Neural cell (in vitro differentiated cells): ENCODE measurements around the gene ZNF521. TPM values are rescaled to one million over a fixed set of nuclear protein-coding genes. Genes with fewer than 3 reads are reported as not detected.

Source experiments
- H2AFZ ChIP-seq: fragments of 200-600, 300-800 bp; sonication (generic), shearing (Covaris generic); 2 replicates; pipeline ENCODE4 v1.6.0; 2014; ENCODE audit warnings: low read depth, mild to moderate bottlenecking, antibody characterized with exemption, low read length, moderate library complexity
- H3F3A ChIP-seq: fragments of 200-600 bp; shearing (Covaris generic); 2 replicates; pipeline ENCODE4 v1.6.1; 2016; ENCODE audit warnings: mild to moderate bottlenecking, moderate library complexity, mixed read lengths, antibody characterized with exemption, low read length; ENCODE audit not compliant: insufficient read depth, poor library complexity, severe bottlenecking
- H3K27ac ChIP-seq: fragments of 200-600, 300-800 bp; sonication (generic), shearing (Covaris generic); 2 replicates; pipeline ENCODE4 v1.5.1; 2014; ENCODE audit warnings: mild to moderate bottlenecking, low read length, moderate library complexity
- H3K27me3 ChIP-seq: fragments of 300-800, 200-600 bp; sonication (generic), shearing (Covaris generic); 2 replicates; pipeline ENCODE4 v1.6.0; 2014; ENCODE audit warnings: mild to moderate bottlenecking, low read depth, low read length, moderate library complexity; ENCODE audit not compliant: insufficient read depth
- H3K36me3 ChIP-seq: fragments of 300-800, 200-600 bp; sonication (generic), shearing (Covaris generic); 2 replicates; pipeline ENCODE4 v1.5.1; 2014; ENCODE audit warnings: mild to moderate bottlenecking, antibody characterized with exemption, low read length, moderate library complexity; ENCODE audit not compliant: insufficient read depth
- H3K4me2 ChIP-seq: fragments of 300-800, 200-600 bp; sonication (generic), shearing (Covaris generic); 2 replicates; pipeline ENCODE4 v1.6.0; 2014; ENCODE audit warnings: mild to moderate bottlenecking, low read length
- H3K4me3 ChIP-seq: fragments of 300-800, 200-600 bp; sonication (generic), shearing (Covaris generic); 2 replicates; pipeline ENCODE4 v1.5.1; 2014; ENCODE audit warnings: mild to moderate bottlenecking, low read length, moderate library complexity
- H3K79me2 ChIP-seq: fragments of 200-600 bp; shearing (Covaris generic); replicated peaks from 2 replicates; pipeline ENCODE4 v1.6.0; 2014; ENCODE audit warnings: mild to moderate bottlenecking, low read length, moderate library complexity; ENCODE audit not compliant: insufficient read depth
- H3K9ac ChIP-seq: fragments of 300-800, 200-600 bp; sonication (generic), shearing (Covaris generic); 2 replicates; pipeline ENCODE4 v1.6.1; 2016; ENCODE audit warnings: mild to moderate bottlenecking, low read length, mixed read lengths
- H3K9me2 ChIP-seq: fragments of 200-600 bp; shearing (Covaris generic); 2 replicates; pipeline ENCODE4 v1.6.1; 2016; ENCODE audit warnings: mild to moderate bottlenecking, low read length, mixed read lengths; ENCODE audit not compliant: insufficient read depth
- H3K9me3 ChIP-seq: fragments of 200-600, 300-800 bp; sonication (generic), shearing (Covaris generic); 2 replicates; pipeline ENCODE4 v1.6.1; 2016; ENCODE audit warnings: mild to moderate bottlenecking, mixed run types, low read length, moderate library complexity, mixed read lengths
- H4K20me1 ChIP-seq: fragments of 200-600 bp; shearing (Covaris generic); 2 replicates; pipeline ENCODE4 v1.6.1; 2016; ENCODE audit warnings: mild to moderate bottlenecking, mixed run types; ENCODE audit not compliant: insufficient read depth
- CTCF ChIP-seq: fragments of 450-650 bp; IDR thresholded peaks from 2 replicates; pipeline ENCODE4 v1.5.1; 2014; ENCODE audit warnings: antibody characterized with exemption, mild to moderate bottlenecking, moderate library complexity; ENCODE audit not compliant: poor library complexity, severe bottlenecking
- EP300 ChIP-seq: fragments of 450-650 bp; conservative IDR thresholded peaks from 2 replicates; pipeline ENCODE4 v1.6.1; 2014; ENCODE audit warnings: antibody characterized with exemption, mild to moderate bottlenecking, moderate library complexity; ENCODE audit not compliant: poor library complexity, severe bottlenecking
- EZH2 ChIP-seq: fragments of 200-600, 300-800 bp; shearing (Covaris generic), sonication (generic); IDR thresholded peaks from 2 replicates; pipeline ENCODE4 v1.6.1; 2014; ENCODE audit warnings: antibody characterized with exemption, low read length, borderline replicate concordance, mild to moderate bottlenecking; ENCODE audit not compliant: insufficient read depth, poor library complexity, severe bottlenecking
- MXI1 ChIP-seq: fragments of 450-650 bp; conservative IDR thresholded peaks from 2 replicates; pipeline ENCODE4 v1.6.1; 2014; ENCODE audit warnings: antibody characterized with exemption, mild to moderate bottlenecking; ENCODE audit not compliant: poor library complexity, severe bottlenecking
- POLR2AphosphoS5 ChIP-seq: IDR thresholded peaks from 2 replicates; pipeline ENCODE4 v1.6.1; 2012
- RAD21 ChIP-seq: fragments of 450-650 bp; conservative IDR thresholded peaks from 2 replicates; pipeline ENCODE4 v1.6.1; 2014; ENCODE audit warnings: antibody characterized with exemption, mild to moderate bottlenecking, moderate library complexity
- REST ChIP-seq: IDR thresholded peaks from 2 replicates; pipeline ENCODE4 v1.6.1; 2012; ENCODE audit warnings: borderline replicate concordance
- SMC3 ChIP-seq: fragments of 450-650 bp; conservative IDR thresholded peaks from 2 replicates; pipeline ENCODE4 v1.6.1; 2014; ENCODE audit warnings: antibody characterized with exemption, mild to moderate bottlenecking, moderate library complexity; ENCODE audit not compliant: poor library complexity
- TAF1 ChIP-seq: IDR thresholded peaks from 2 replicates; pipeline ENCODE4 v1.6.1; 2012; ENCODE audit warnings: low read depth
- polyA plus RNA-seq: library from polyadenylated mRNA; depleted of rRNA; stranded (reverse); fragments of >200 nt; gene quantifications from 2 replicates; pipeline ENCODE4 v1.2.3, GENCODE V29; 2014

Gene ZNF521
- polyA plus RNA-seq, 1 donor from 2014 or later: 101 TPM

- peaks cover 18% of the 10 kb centered on the region for H3K79me2 ChIP-seq
- H3K4me3 ChIP-seq: no peak overlapping the region
- no peak overlapping the region for H3K27ac ChIP-seq
- H3K27me3 ChIP-seq: no peaks in the 10 kb centered on the region
- H3K4me2 ChIP-seq: no peak overlapping the region
- no peaks in the 10 kb centered on the region for H3K9me2 ChIP-seq
- H3K9me3 ChIP-seq: no peaks in the 10 kb centered on the region
- H2AFZ ChIP-seq: no peak overlapping the region
- no peak overlapping the region for H3K9ac ChIP-seq
- TF ChIP-seq MXI1 (no peak), SMC3 (no peak), CTCF (no peak), TAF1 (no peak), EZH2 (no peak), RAD21 (no peak), POLR2AphosphoS5 (no peak), REST (no peak), EP300 (no peak)
- H3K36me3 ChIP-seq: peaks cover 3% of the 10 kb centered on the region
- peaks cover under 1% of the 10 kb centered on the region for H3F3A ChIP-seq
- no peaks in the 10 kb centered on the region for H4K20me1 ChIP-seq
Measured at GRCh38 chr18:25144820-25145219, 207.1 kb downstream of the ZNF521 start.

GRCh38 chr18:25141886-25142285 lies 210.1 kb downstream of the ZNF521 start:
- no peak overlapping the region for H2AFZ ChIP-seq
- no peak overlapping the region for H3K9ac ChIP-seq
- H3K27me3 ChIP-seq: no peaks in the 10 kb centered on the region
- H4K20me1 ChIP-seq: no peaks in the 10 kb centered on the region
- no peaks in the 10 kb centered on the region for H3K36me3 ChIP-seq
- no peaks in the 10 kb centered on the region for H3K9me2 ChIP-seq
- TF ChIP-seq SMC3 (no peak), CTCF (no peak), MXI1 (no peak), EP300 (no peak), TAF1 (no peak), REST (no peak), EZH2 (no peak), RAD21 (no peak), POLR2AphosphoS5 (no peak)
- no peak overlapping the region for H3K4me3 ChIP-seq
- H3K4me2 ChIP-seq: no peak overlapping the region
- H3K9me3 ChIP-seq: no peaks in the 10 kb centered on the region
- peaks cover 8% of the 10 kb centered on the region for H3F3A ChIP-seq
- H3K27ac ChIP-seq: no peak overlapping the region
- peaks cover 18% of the 10 kb centered on the region for H3K79me2 ChIP-seq
